ENCODE results near the gene EVX2. TPM values are rescaled to one million over a fixed set of nuclear protein-coding genes. Genes with fewer than 3 reads are reported as not detected.
A peak's percentile ranks its signal among the peaks of the same experiment; 100 is the strongest.

The EVX2 gene
- total and polyA plus RNA-seq, 9 of the 15 experiments (the other 6 are each of a cell fraction or from before 2014, with no cell fraction given) = not detected

- TF ChIP-seq ZNF589 (CRISPR knock-in tag; IDR thresholded peaks at IDR 0.05; ENCODE audit: low read depth) = no peak
- no peak for TF ChIP-seq SMARCC2 (IDR thresholded peaks at IDR 0.05; ENCODE audit: low read depth)
- TF ChIP-seq ZNF766 (CRISPR knock-in tag; conservative IDR thresholded peaks at IDR 0.05) = peak; percentile 33; the same call in 1 of the 2 replicates
- peak; percentile 68; the same call in 1 of the 2 replicates for TF ChIP-seq HMGXB4 (CRISPR knock-in tag; IDR thresholded peaks at IDR 0.05)
- TF ChIP-seq RCOR1 (IDR thresholded peaks at IDR 0.05; ENCODE audit: borderline replicate concordance in 1 of 2, low read depth in 2 of 2, low read length in 2 of 2) = no peak; a peak in 1 of 4 replicates
- no peak for TF ChIP-seq FOXA3 (CRISPR knock-in tag; conservative IDR thresholded peaks at IDR 0.05 in 1 of 2, IDR thresholded peaks at IDR 0.05 in 1 of 2)
- no peak for TF ChIP-seq ZNF436 (CRISPR knock-in tag; IDR thresholded peaks at IDR 0.05)
- TF ChIP-seq SAFB (IDR thresholded peaks at IDR 0.05; ENCODE audit: borderline replicate concordance, low read depth, low read length) = 0 out of 2 replicates have a peak, but pooled peaks have one; percentile 24
- TF ChIP-seq NBN (IDR thresholded peaks at IDR 0.05; ENCODE audit: low read depth) = peak; percentile 33; the same call in 1 of the 2 replicates
- 0 out of 2 replicates have a peak, but pooled peaks have one; percentile 30 for TF ChIP-seq SOX6 (IDR thresholded peaks at IDR 0.05)
- 0 out of 4 replicates have a peak, but pooled peaks of 1 of the 2 experiments have one; percentile 42 for TF ChIP-seq ZNF639 (CRISPR knock-in tag; conservative IDR thresholded peaks at IDR 0.05 in 1 of 2, IDR thresholded peaks at IDR 0.05 in 1 of 2)
- peak in 1 of 2 experiments; percentile 67; a peak in 2 of 4 replicates for TF ChIP-seq TEAD1 (CRISPR knock-in tag; IDR thresholded peaks at IDR 0.05)
- TF ChIP-seq ZC3H8 (IDR thresholded peaks at IDR 0.05) = no peak
- no peak for TF ChIP-seq ATF3 (IDR thresholded peaks at IDR 0.05)
- TF ChIP-seq ATF3 (CRISPR knock-in tag; conservative IDR thresholded peaks at IDR 0.05) = peak; percentile 73; the same call in 1 of the 2 replicates
- peak; percentile 9; the same call in 1 of the 2 replicates for TF ChIP-seq ZFX (CRISPR knock-in tag; IDR thresholded peaks at IDR 0.05)
- peak; percentile 74; the same call in 1 of the 2 replicates for TF ChIP-seq LCOR (CRISPR knock-in tag; IDR thresholded peaks at IDR 0.05)
- TF ChIP-seq FOXP1 (CRISPR knock-in tag; IDR thresholded peaks at IDR 0.05) = 0 out of 2 replicates have a peak, but pooled peaks have one; percentile 21
- TF ChIP-seq DIDO1 (tag; IDR thresholded peaks at IDR 0.05; ENCODE audit: low read depth) = no peak
- TF ChIP-seq HNRNPK (IDR thresholded peaks at IDR 0.05; ENCODE audit: low read depth, low read length, poor library complexity, severe bottlenecking) = peak; percentile 29
- no peak for TF ChIP-seq ZNF316 (IDR thresholded peaks at IDR 0.05)
- TF ChIP-seq TFAP4 (CRISPR knock-in tag; IDR thresholded peaks at IDR 0.05; ENCODE audit: borderline replicate concordance) = peak; percentile 44; the same call in 1 of the 2 replicates
These were observed 3.8 kb downstream of the EVX2 start (continued) for GRCh38 chr2:176079831-176080539.
